ENCODE measurements around the gene MYO16. TPM values are rescaled to one million over a fixed set of nuclear protein-coding genes. Genes with fewer than 3 reads are reported as not detected.
"Not testable (repeated sequence)": the region's sequence is repeated elsewhere in the genome, so short reads cannot be mapped to it uniquely, and the experiment has no call there.

MYO16 gene
- total and polyA plus RNA-seq, 4 donors = 0.48 TPM; not detected in 3

DNA sequence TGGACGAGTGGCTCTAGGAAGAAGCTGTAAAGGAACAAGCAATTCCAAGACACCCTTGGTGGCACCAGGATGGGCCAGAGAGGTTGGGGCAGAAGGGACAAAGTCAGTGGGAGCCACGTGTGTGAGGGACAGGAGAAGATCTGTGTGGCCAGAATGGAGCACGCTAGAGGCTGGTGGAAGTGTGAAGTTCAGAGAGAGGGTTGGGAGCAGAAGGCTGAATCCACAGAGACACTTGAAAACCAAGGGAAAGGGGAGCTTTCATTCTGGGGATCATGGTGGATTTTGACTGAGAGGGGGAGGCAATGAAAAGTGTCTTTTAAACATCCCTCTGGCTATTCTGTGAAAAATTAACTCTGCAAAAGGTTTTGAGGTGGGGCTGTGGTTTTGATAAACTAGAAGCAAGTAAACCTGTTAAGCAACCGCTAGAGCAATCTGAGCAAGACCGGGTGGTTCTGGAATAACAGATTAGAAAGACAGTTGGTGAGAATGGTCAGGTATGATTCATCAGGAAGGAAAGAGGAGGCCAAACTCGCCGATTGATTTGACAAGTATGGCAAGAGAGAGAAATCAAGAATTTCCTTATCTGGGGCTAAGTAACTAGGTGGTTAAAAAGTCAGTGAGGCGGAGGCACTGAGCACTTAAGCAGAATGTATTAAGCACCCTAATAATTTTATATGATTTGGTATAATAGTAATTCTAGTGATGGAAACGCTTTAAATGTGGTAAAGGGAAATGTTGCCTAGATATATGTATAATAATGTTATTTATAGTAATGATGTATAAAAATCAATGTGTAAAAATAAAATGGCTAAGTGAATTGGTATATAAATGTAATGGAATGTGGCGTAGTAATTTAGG is 140.0 kb downstream of the MYO16 start:
- H3K36me3 ChIP-seq (ENCODE audit: control insufficient read depth in 1 of 2, insufficient read depth in 2 of 2, low read length in 1 of 2) = no peaks in the 10 kb centered on the region
- no peak overlapping the region for H3K27ac ChIP-seq (ENCODE audit: low read depth in 1 of 2, low read length in 2 of 2)
- no peak for ATAC-seq (ENCODE audit: low FRiP score)
- no peaks in the 10 kb centered on the region for H3K4me1 ChIP-seq (ENCODE audit: control insufficient read depth in 1 of 2, insufficient read depth in 2 of 2, low read length in 2 of 2)
- no peak overlapping the region for H3K4me3 ChIP-seq (ENCODE audit: low read length in 2 of 2)
- WGBS, 2 donors = 77 to 78% methylated on average over 10 of the region's 10 CpGs
- no peak for DNase-seq
- H3K27me3 ChIP-seq (ENCODE audit: control insufficient read depth in 1 of 2, insufficient read depth in 2 of 2, low read length in 1 of 2) = no peaks in the 10 kb centered on the region
- intact Hi-C loops (cut with DNase I) = no loop called here
- H3K9me3 ChIP-seq (ENCODE audit: control insufficient read depth, low read length) = no peaks in the 10 kb centered on the region

DNA sequence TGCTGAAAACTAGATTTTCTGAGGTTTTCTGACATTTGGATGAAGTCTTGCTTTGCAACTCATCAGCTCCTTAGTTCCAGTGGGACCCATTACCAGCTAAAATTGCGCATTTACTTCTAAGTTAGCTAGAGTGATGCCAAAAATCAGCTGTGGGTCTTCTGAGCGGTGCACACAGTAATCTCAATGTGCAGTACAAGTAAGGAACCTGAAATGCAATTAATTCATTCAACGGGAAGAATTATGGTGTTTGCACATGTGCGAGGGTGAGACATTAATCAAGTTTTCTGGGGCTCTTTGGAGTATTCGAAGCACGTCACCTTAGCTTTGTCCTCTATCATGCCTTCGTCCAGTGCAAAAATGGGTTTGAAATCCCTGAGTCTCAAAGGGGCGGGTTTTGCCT is 146.2 kb downstream of the MYO16 start:
- DNase-seq (no peak), ATAC-seq (ENCODE audit: low FRiP score) (no peak)
- Histone ChIP-seq H3K9me3 (ENCODE audit: control insufficient read depth, low read length) (peaks cover 1% of the 10 kb centered on the region), H3K36me3 (ENCODE audit: control insufficient read depth in 1 of 2, insufficient read depth in 2 of 2, low read length in 1 of 2) (no peaks in the 10 kb centered on the region), H3K4me1 (ENCODE audit: control insufficient read depth in 1 of 2, insufficient read depth in 2 of 2, low read length in 2 of 2) (no peaks in the 10 kb centered on the region), H3K4me3 (ENCODE audit: low read length in 2 of 2) (no peak overlapping the region), H3K27me3 (ENCODE audit: control insufficient read depth in 1 of 2, insufficient read depth in 2 of 2, low read length in 1 of 2) (no peaks in the 10 kb centered on the region), H3K27ac (ENCODE audit: low read depth in 1 of 2, low read length in 2 of 2) (no peak overlapping the region)
- WGBS, 2 donors = 34 to 53% methylated on average over 8 of the region's 8 CpGs
- intact Hi-C loops (cut with DNase I) = no loop called here

DNA sequence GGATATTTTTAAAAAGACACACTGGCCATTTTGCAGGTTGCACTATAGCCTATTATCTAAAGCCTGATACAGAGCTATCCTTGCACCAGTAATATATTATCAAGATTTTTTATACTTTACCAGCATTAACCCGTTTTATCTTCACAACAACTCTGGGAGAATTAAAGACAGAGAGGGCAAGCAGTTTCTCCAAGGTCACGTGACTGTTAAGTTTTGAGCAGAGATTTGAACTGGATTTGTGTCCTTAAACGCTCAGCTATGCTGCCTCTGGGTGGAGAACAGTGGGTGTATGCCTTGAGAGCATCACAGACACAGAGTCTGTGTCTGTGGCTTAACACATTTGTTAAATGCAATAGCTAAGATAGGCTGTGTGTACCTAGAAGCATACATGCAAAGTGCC is 147.2 kb downstream of the MYO16 start:
- ATAC-seq (ENCODE audit: low FRiP score) = no peak
- DNase-seq = no peak
- WGBS, 2 donors = 62% methylated on average over 3 of the region's 3 CpGs
- H3K27me3 ChIP-seq (ENCODE audit: control insufficient read depth in 1 of 2, insufficient read depth in 2 of 2, low read length in 1 of 2) = no peaks in the 10 kb centered on the region
- H3K27ac ChIP-seq (ENCODE audit: low read depth in 1 of 2, low read length in 2 of 2) = no peak overlapping the region
- H3K9me3 ChIP-seq (ENCODE audit: control insufficient read depth, low read length) = peaks cover 1% of the 10 kb centered on the region
- H3K4me1 ChIP-seq (ENCODE audit: control insufficient read depth in 1 of 2, insufficient read depth in 2 of 2, low read length in 2 of 2) = no peaks in the 10 kb centered on the region
- intact Hi-C loops (cut with DNase I) = no loop called here
- no peak overlapping the region for H3K4me3 ChIP-seq (ENCODE audit: low read length in 2 of 2)
- no peaks in the 10 kb centered on the region for H3K36me3 ChIP-seq (ENCODE audit: control insufficient read depth in 1 of 2, insufficient read depth in 2 of 2, low read length in 1 of 2)

DNA sequence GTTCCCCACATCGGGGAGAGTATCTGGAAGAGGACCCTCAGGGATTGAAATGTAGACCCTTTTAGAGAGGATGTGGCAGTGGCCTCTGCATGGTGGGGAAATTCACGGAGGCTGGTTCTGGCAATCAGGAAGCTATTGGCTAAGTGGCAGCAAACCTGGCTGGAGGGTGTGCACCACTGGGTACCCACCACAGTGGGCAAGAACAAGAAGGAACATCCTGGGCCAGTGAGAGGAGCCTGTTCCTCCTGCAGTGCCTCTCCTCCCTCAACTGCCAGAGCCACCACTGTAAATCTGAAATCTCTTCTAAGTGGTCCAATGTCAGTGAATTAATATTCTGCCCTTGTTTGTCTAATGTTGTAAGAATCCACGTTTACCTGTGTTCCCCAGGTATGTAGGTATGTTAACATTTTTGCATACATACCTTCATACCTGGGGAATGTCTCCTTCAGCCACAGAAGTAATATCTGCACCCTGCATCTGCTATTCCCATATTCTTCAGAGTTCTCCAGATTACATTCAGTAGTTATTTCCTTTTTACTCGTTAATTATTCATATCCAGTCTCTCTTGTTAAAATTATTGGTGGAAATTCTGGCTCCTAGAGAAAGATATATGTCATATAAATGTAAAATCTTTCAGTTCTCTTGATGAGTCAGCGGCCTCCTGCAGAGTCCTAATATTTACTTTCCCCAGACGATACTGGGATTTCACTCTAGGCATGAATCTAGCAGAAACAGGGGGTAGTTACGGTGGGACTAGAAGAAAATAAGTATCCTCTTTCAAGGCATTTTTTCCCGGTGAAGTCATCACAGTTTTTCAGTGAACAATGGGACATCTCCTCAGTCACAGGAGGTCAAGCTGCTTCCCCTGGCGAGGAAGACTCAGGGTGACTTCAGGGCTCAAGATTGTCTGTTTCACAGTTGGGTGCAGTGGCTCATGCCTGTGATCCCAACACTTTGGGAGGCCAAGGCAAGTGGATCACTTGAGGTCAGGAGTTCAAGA is 148.3 kb downstream of the MYO16 start:
- no peak for DNase-seq
- WGBS, 2 donors = 41% methylated on average over 9 of the region's 9 CpGs
- H3K27me3 ChIP-seq (ENCODE audit: control insufficient read depth in 1 of 2, insufficient read depth in 2 of 2, low read length in 1 of 2) = no peaks in the 10 kb centered on the region

DNA sequence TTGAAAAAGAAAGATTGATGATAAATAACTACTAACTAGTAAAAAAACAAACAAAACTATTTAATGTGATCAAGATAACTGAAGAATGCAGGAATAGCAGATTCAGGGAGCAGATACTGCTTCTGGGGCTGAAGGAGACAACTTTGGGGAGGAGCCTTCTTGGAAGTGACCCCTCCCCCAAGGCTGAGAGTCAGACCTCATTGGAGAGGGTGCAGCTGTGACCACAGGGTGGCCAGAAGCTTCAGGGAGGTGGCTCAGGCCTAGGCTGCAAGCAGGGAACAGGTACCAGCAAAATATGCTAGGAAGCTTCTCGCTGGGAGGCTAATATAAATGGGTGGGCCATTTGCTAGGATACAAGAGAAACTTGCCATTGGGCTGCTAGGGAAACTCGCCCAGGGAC is 149.9 kb downstream of the MYO16 start:
- no peak overlapping the region for H3K27ac ChIP-seq (ENCODE audit: low read depth in 1 of 2, low read length in 2 of 2)
- DNase-seq = no peak
- intact Hi-C loops (cut with DNase I) = no loop called here
- ATAC-seq (ENCODE audit: low FRiP score) = no peak
- no peaks in the 10 kb centered on the region for H3K4me1 ChIP-seq (ENCODE audit: control insufficient read depth in 1 of 2, insufficient read depth in 2 of 2, low read length in 2 of 2)
- no peaks in the 10 kb centered on the region for H3K27me3 ChIP-seq (ENCODE audit: control insufficient read depth in 1 of 2, insufficient read depth in 2 of 2, low read length in 1 of 2)
- WGBS, 2 donors = 82 to 92% methylated on average over 2 of the region's 2 CpGs
- peaks cover 1% of the 10 kb centered on the region for H3K9me3 ChIP-seq (ENCODE audit: control insufficient read depth, low read length)
- no peaks in the 10 kb centered on the region for H3K36me3 ChIP-seq (ENCODE audit: control insufficient read depth in 1 of 2, insufficient read depth in 2 of 2, low read length in 1 of 2)
- H3K4me3 ChIP-seq (ENCODE audit: low read length in 2 of 2) = no peak overlapping the region

More for the DNA sequence above, 148.3 kb downstream of the MYO16 start:
- Histone ChIP-seq H3K36me3 (ENCODE audit: control insufficient read depth in 1 of 2, insufficient read depth in 2 of 2, low read length in 1 of 2) (no peaks in the 10 kb centered on the region), H3K9me3 (ENCODE audit: control insufficient read depth, low read length) (peaks cover 1% of the 10 kb centered on the region), H3K4me1 (ENCODE audit: control insufficient read depth in 1 of 2, insufficient read depth in 2 of 2, low read length in 2 of 2) (no peaks in the 10 kb centered on the region), H3K27ac (ENCODE audit: low read depth in 1 of 2, low read length in 2 of 2) (no peak overlapping the region), H3K4me3 (ENCODE audit: low read length in 2 of 2) (no peak overlapping the region)
- intact Hi-C loops (cut with DNase I) = no loop called here
- ATAC-seq (ENCODE audit: low FRiP score) = no peak

DNA sequence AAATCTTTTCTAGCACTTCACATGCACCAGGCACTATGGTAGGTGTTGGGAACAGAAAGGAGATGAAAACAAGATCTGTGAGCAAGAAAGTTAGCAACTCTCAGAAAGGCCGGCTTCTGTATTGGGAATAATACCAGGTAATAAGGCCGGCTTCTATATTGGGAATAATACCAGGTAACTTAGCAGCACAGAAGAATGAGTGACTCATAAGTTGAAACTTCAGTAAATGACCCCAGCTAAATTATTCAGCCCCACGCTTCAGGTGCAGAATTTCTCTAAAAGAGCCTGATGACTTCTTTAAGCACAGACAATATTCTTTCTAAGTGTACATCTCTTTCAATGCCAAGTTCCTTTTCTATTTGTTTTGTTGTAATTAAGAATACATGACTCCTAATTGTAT is 151.3 kb downstream of the MYO16 start:
- ATAC-seq (ENCODE audit: low FRiP score) = no peak
- WGBS, 2 donors = 74 to 89% methylated on average over 3 of the region's 3 CpGs
- Histone ChIP-seq H3K27ac (ENCODE audit: low read depth in 1 of 2, low read length in 2 of 2) (no peak overlapping the region), H3K9me3 (ENCODE audit: control insufficient read depth, low read length) (peaks cover 1% of the 10 kb centered on the region), H3K36me3 (ENCODE audit: control insufficient read depth in 1 of 2, insufficient read depth in 2 of 2, low read length in 1 of 2) (no peaks in the 10 kb centered on the region), H3K4me3 (ENCODE audit: low read length in 2 of 2) (no peak overlapping the region), H3K27me3 (ENCODE audit: control insufficient read depth in 1 of 2, insufficient read depth in 2 of 2, low read length in 1 of 2) (no peaks in the 10 kb centered on the region), H3K4me1 (ENCODE audit: control insufficient read depth in 1 of 2, insufficient read depth in 2 of 2, low read length in 2 of 2) (no peaks in the 10 kb centered on the region)
- intact Hi-C loops (cut with DNase I) = no loop called here
- no peak for DNase-seq

DNA sequence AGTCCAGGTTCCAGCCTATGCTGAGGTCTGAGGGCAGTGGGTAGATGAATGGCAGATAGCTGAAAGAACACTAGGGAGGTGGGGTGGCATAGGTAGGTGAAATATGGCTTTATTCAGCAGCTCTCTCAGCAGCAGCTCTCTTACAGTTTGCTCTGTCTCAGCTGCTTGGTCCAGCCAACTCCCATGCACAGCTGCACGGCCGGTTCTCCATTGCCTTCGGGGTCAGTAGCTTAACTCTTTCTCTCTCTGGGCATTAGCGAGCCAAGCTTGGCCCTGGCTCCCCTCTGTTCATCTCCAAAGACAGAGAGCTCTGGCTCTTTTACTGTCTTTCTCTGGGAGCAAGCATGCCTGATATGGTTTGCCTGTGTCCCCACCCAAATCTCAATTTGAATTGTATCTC is 151.9 kb downstream of the MYO16 start:
- 48 to 52% methylated on average over 4 of the region's 4 CpGs for WGBS, 2 donors
- DNase-seq = no peak

DNA sequence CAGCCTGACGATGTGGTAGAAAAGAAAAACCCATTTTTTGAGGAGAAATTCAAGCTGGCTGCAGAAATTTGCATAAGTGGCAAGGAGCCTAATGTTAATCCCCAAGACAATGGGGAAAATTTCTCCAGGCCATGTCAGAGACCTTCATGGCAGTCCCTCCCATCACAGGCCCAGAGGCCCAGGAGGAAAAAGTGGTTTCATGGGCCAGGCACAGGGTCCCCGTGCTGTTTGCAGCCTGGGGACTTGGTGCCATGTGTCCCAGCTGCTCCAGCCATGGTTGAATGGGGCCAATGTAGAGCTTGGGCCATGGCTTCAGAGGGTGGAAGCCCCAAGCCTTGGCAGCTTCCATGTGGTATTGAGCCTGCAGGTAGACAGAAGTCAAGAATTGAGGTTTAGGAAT is 153.1 kb downstream of the MYO16 start:
- H3K27ac ChIP-seq (ENCODE audit: low read depth in 1 of 2, low read length in 2 of 2); H3K36me3 ChIP-seq (ENCODE audit: control insufficient read depth in 1 of 2, insufficient read depth in 2 of 2, low read length in 1 of 2); intact Hi-C loops (cut with DNase I); ATAC-seq (ENCODE audit: low FRiP score); H3K4me1 ChIP-seq (ENCODE audit: control insufficient read depth in 1 of 2, insufficient read depth in 2 of 2, low read length in 2 of 2); H3K9me3 ChIP-seq (ENCODE audit: control insufficient read depth, low read length); DNase-seq; H3K27me3 ChIP-seq (ENCODE audit: control insufficient read depth in 1 of 2, insufficient read depth in 2 of 2, low read length in 1 of 2); H3K4me3 ChIP-seq (ENCODE audit: low read length in 2 of 2): not testable (repeated sequence)
- 59 to 62% methylated on average over 2 of the region's 2 CpGs for WGBS, 2 donors

More for the DNA sequence above, 151.9 kb downstream of the MYO16 start:
- peaks cover 1% of the 10 kb centered on the region for H3K9me3 ChIP-seq (ENCODE audit: control insufficient read depth, low read length)
- no peaks in the 10 kb centered on the region for H3K36me3 ChIP-seq (ENCODE audit: control insufficient read depth in 1 of 2, insufficient read depth in 2 of 2, low read length in 1 of 2)
- no peak overlapping the region for H3K4me3 ChIP-seq (ENCODE audit: low read length in 2 of 2)
- H3K4me1 ChIP-seq (ENCODE audit: control insufficient read depth in 1 of 2, insufficient read depth in 2 of 2, low read length in 2 of 2) = no peaks in the 10 kb centered on the region
- H3K27ac ChIP-seq (ENCODE audit: low read depth in 1 of 2, low read length in 2 of 2) = no peak overlapping the region
- no peak for ATAC-seq (ENCODE audit: low FRiP score)
- intact Hi-C loops (cut with DNase I) = no loop called here
- H3K27me3 ChIP-seq (ENCODE audit: control insufficient read depth in 1 of 2, insufficient read depth in 2 of 2, low read length in 1 of 2) = no peaks in the 10 kb centered on the region

All from aorta (tissue), 5 donors.